ENCODE results near the gene PDXP. TPM values are rescaled to one million over a fixed set of nuclear protein-coding genes. Genes with fewer than 3 reads are reported as not detected.

Gene PDXP
- total and polyA plus RNA-seq, 4 experiments from 2014 or later: 0.38 to 9.8 (median 7.2) TPM

DNA sequence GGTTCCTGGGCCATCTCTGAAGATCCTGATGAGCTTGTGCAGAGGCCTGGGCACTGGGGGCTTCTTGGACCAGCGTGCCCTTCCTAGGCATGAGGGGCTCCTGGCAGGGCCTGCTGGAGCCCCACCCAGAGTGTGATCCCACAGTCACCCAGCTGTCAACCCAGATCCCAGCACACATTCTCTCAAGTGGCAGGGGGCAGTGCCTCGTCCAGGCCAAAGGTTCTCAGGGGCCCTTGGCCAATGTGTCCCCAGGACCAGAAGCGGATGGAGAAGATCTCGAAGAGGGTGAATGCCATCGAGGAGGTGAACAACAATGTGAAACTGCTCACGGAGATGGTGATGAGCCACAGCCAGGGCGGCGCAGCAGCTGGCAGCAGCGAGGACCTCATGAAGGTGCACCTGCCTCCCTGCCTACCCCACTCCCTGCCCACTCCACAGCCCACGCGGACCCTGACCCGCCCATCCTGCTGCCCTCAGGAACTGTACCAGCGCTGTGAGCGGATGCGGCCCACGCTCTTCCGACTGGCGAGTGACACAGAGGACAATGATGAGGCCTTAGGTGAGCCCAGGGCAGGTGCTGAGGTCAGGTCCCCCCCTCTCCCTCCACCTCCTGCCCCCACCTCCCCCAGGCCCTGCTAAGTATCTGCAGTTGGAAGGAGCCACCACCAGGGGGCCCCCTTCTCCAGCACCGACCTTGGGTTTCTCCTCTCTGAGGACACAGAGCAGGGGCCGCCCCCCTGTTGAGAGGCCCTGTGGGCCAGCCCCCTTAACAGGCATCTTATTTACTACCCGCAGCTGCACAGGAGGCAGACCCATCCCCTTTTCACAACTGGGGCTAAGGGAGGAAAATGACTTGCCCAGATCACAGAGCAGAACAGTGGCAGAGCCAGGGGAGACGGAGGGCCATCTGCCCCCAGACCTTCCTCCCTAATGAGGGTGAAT lies 35.2 kb upstream of the PDXP start:
- POLR2A ChIA-PET (ENCODE audit: partially characterized antibody): interaction anchor here (0.7 to 12.8 kb wide), 7 partner anchors 10 to 63 kb away, joined by 3 to 247 read pairs (median 4); partner anchors contain the start of genes GGA1, NOL12 and SH3BP1
- peak overlapping the region; percentile 92 to 97 (median 94) for H3K27ac Mint-ChIP-seq
- H3K36me3 ChIP-seq (ENCODE audit: insufficient read depth, low read length): peaks cover 13% of the 10 kb centered on the region
- no peaks in the 10 kb centered on the region for H3K9me3 Mint-ChIP-seq
- H3K4me3 ChIP-seq (ENCODE audit: low read length in 2 of 2): no peak overlapping the region
- H3K4me1 ChIP-seq (ENCODE audit: insufficient read depth, low read length): peaks cover 52% of the 10 kb centered on the region
- H3K27ac ChIP-seq (ENCODE audit: low read depth, low read length): peak overlapping the region; percentile 52
- H3K4me1 Mint-ChIP-seq: peaks cover 19 to 53% (median 37%) of the 10 kb centered on the region in 4 donors
- no peaks in the 10 kb centered on the region for H3K27me3 ChIP-seq (ENCODE audit: insufficient read depth, low read length)
- H3K36me3 Mint-ChIP-seq: peaks cover 3 to 24% of the 10 kb centered on the region in 2 donors
- peak overlapping the region in 7 of 8 donors; percentile 9 to 85 (median 60) for H3K4me3 Mint-ChIP-seq
- no peaks in the 10 kb centered on the region for H3K27me3 Mint-ChIP-seq
- intact Hi-C loops (cut with micrococcal nuclease): loop anchor here (1.0 kb wide), 5 partner anchors 10 to 58 kb away; partner anchors contain the start of genes GGA1 and SH3BP1
- no peaks in the 10 kb centered on the region for H3K9me3 ChIP-seq (ENCODE audit: control insufficient read depth in 1 of 2, low read length in 2 of 2)
- CTCF ChIA-PET (ENCODE audit: partially characterized antibody): interaction anchor here (0.7 to 22.8 kb wide), 11 partner anchors 11 to 58 kb away, joined by 3 to 493 read pairs (median 5); partner anchors contain the start of genes GGA1, PDXP and SH3BP1
- peak; percentile 72 to 79 (median 75) for DNase-seq

DNA sequence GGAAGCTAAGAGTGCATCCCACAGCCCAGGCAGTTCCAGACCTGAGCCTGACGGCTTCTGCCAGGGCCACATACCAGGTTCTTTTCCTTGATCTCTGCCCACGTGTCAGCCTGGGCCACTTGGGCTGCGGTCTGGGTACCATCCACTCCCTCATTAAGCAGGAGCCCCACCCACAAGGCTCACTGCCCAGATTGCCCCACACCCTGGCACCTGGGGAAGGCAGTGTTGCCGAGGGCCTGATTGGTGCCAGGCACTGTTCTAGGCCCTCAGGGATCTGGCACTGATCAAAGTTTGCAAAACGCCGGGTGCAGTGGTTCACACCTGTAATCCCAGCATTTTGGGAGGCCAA lies 34.5 kb upstream of the PDXP start:
- Histone ChIP-seq H3K4me3 (ENCODE audit: low read length in 2 of 2) (no peak overlapping the region), H3K4me1 (ENCODE audit: insufficient read depth, low read length) (peaks cover 58% of the 10 kb centered on the region), H3K36me3 (ENCODE audit: insufficient read depth, low read length) (peaks cover 7% of the 10 kb centered on the region), H3K9me3 (ENCODE audit: control insufficient read depth in 1 of 2, low read length in 2 of 2) (no peaks in the 10 kb centered on the region), H3K27ac (ENCODE audit: low read depth, low read length) (peak overlapping the region; percentile 52), H3K27me3 (ENCODE audit: insufficient read depth, low read length) (no peaks in the 10 kb centered on the region)
- ChIA-PET POLR2A (ENCODE audit: partially characterized antibody) (interaction anchor here (0.7 to 12.8 kb wide), 6 partner anchors 9 to 62 kb away, joined by 3 to 247 read pairs (median 4); partner anchors contain the start of genes NOL12 and SH3BP1), CTCF (ENCODE audit: partially characterized antibody) (interaction anchor here (0.7 to 22.8 kb wide), 7 partner anchors 13 to 57 kb away, joined by 3 to 493 read pairs (median 5); partner anchors contain the start of genes GGA1, PDXP and SH3BP1)
- Mint-ChIP-seq H3K4me1 (peaks cover 22 to 60% (median 42%) of the 10 kb centered on the region in 4 donors), H3K36me3 (peaks cover 3 to 19% of the 10 kb centered on the region in 2 donors), H3K27me3 (no peaks in the 10 kb centered on the region), H3K4me3 (no peak overlapping the region), H3K27ac (peak overlapping the region in 5 of 7 donors; percentile 89 to 95 (median 94)), H3K9me3 (no peaks in the 10 kb centered on the region)
- no peak for DNase-seq
- intact Hi-C loops (cut with micrococcal nuclease): no loop called here

DNA sequence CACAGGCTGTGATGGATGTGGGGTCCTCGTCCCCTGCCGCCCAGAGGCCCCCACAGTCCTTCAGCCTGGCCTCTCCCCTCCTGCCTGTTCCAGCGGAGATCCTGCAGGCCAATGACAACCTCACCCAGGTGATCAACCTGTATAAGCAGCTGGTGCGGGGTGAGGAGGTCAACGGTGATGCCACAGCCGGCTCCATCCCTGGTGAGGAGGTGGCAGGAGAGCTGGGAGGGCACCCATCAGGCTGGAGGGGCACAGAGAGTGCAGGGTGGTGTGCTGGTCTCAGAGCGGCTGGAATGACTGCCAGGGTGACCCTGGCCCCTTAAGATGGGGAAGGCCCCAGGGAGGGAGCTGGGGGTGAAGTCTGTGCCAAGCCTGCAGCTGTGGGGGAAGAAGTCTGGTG lies 33.6 kb upstream of the PDXP start:
- H3K4me3 ChIP-seq (ENCODE audit: low read length in 2 of 2): no peak overlapping the region
- ChIA-PET POLR2A (ENCODE audit: partially characterized antibody) (interaction anchor here (1.0 to 12.8 kb wide), 7 partner anchors 9 to 61 kb away, joined by 4 to 247 read pairs (median 39); partner anchors contain the start of genes GGA1, LGALS1, NOL12 and SH3BP1), CTCF (ENCODE audit: partially characterized antibody) (interaction anchor here (0.7 to 22.8 kb wide), 7 partner anchors 15 to 57 kb away, joined by 3 to 493 read pairs (median 8); partner anchors contain the start of genes GGA1, NOL12, PDXP and SH3BP1)
- peaks cover 58% of the 10 kb centered on the region for H3K4me1 ChIP-seq (ENCODE audit: insufficient read depth, low read length)
- Mint-ChIP-seq H3K9me3 (no peaks in the 10 kb centered on the region), H3K36me3 (peaks cover 3 to 17% of the 10 kb centered on the region in 2 donors), H3K27me3 (no peaks in the 10 kb centered on the region), H3K4me3 (peak overlapping the region in 1 of 8 donors; percentile 36), H3K4me1 (peaks cover 22 to 64% (median 42%) of the 10 kb centered on the region in 4 donors), H3K27ac (peak overlapping the region; percentile 85 to 94 (median 89))
- DNase-seq: no peak
- intact Hi-C loops (cut with micrococcal nuclease): no loop called here
- H3K36me3 ChIP-seq (ENCODE audit: insufficient read depth, low read length): peaks cover 7% of the 10 kb centered on the region
- no peaks in the 10 kb centered on the region for H3K27me3 ChIP-seq (ENCODE audit: insufficient read depth, low read length)
- no peaks in the 10 kb centered on the region for H3K9me3 ChIP-seq (ENCODE audit: control insufficient read depth in 1 of 2, low read length in 2 of 2)
- H3K27ac ChIP-seq (ENCODE audit: low read depth, low read length): no peak overlapping the region

DNA sequence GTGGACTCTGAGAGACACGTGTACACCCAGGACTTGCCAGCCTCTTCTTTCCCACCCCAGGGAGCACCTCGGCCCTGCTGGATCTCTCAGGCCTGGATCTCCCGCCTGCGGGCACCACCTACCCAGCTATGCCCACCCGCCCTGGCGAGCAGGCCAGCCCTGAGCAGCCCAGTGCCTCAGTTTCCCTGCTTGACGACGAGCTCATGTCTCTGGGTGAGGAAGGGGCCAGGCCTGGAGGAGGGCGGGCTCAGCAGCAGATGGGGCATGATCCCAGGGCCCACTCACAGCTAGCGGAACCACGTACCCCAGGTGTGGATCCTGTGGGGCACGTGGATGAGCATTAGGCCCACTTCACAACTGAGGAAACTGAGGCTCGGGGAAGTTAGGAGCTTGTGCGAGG lies 32.8 kb upstream of the PDXP start:
- POLR2A ChIA-PET (ENCODE audit: partially characterized antibody): interaction anchor here (1.0 to 12.8 kb wide), 9 partner anchors 8 to 60 kb away, joined by 3 to 247 read pairs (median 21); partner anchors contain the start of genes GGA1, LGALS1, NOL12 and SH3BP1
- Mint-ChIP-seq H3K27ac (peak overlapping the region; percentile 19 to 90 (median 75)), H3K9me3 (no peaks in the 10 kb centered on the region), H3K4me3 (peak overlapping the region in 2 of 8 donors; percentile 17 to 44), H3K36me3 (peaks cover 3 to 11% of the 10 kb centered on the region in 2 donors), H3K4me1 (peaks cover 22 to 64% (median 42%) of the 10 kb centered on the region in 4 donors), H3K27me3 (no peaks in the 10 kb centered on the region)
- Histone ChIP-seq H3K4me1 (ENCODE audit: insufficient read depth, low read length) (peaks cover 58% of the 10 kb centered on the region), H3K9me3 (ENCODE audit: control insufficient read depth in 1 of 2, low read length in 2 of 2) (no peaks in the 10 kb centered on the region), H3K27me3 (ENCODE audit: insufficient read depth, low read length) (no peaks in the 10 kb centered on the region), H3K27ac (ENCODE audit: low read depth, low read length) (peak overlapping the region; percentile 57), H3K36me3 (ENCODE audit: insufficient read depth, low read length) (peaks cover 2% of the 10 kb centered on the region), H3K4me3 (ENCODE audit: low read length in 2 of 2) (no peak overlapping the region)
- DNase-seq: no peak
- CTCF ChIA-PET (ENCODE audit: partially characterized antibody): interaction anchor here (0.9 to 22.8 kb wide), 6 partner anchors 14 to 57 kb away, joined by 3 to 493 read pairs (median 6); partner anchors contain the start of genes GGA1, NOL12 and SH3BP1
- intact Hi-C loops (cut with micrococcal nuclease): no loop called here

DNA sequence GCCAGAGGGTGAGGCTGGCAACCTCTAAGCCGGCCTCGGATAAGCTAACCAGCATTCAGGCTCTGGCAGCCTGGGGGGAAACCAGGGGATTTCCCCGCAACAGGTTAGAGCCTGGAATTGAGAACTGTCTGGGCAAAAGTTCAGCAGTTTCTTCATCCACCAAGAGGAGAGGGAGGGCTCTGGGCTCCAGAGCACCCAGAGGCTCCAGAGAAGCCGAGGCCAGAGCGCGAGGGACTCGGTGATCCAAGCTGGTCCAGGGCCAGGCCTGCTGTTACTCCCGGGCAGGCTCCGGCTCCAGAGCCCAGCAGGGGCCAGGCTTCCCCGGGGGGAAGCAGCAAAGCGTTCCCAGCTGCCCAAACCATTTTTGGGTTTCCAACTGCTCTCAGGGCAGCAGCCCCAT lies 32.4 kb upstream of the PDXP start:
- H3K36me3 ChIP-seq (ENCODE audit: insufficient read depth, low read length): peaks cover 1% of the 10 kb centered on the region
- peak overlapping the region in 2 of 8 donors; percentile 17 to 44 for H3K4me3 Mint-ChIP-seq
- peaks cover 22 to 64% (median 43%) of the 10 kb centered on the region in 4 donors for H3K4me1 Mint-ChIP-seq
- intact Hi-C loops (cut with micrococcal nuclease): no loop called here
- peaks cover 3 to 10% of the 10 kb centered on the region in 2 donors for H3K36me3 Mint-ChIP-seq
- H3K27me3 ChIP-seq (ENCODE audit: insufficient read depth, low read length): no peaks in the 10 kb centered on the region
- peak overlapping the region; percentile 35 to 92 (median 75) for H3K27ac Mint-ChIP-seq
- no peak overlapping the region for H3K4me3 ChIP-seq (ENCODE audit: low read length in 2 of 2)
- no peaks in the 10 kb centered on the region for H3K9me3 ChIP-seq (ENCODE audit: control insufficient read depth in 1 of 2, low read length in 2 of 2)
- H3K4me1 ChIP-seq (ENCODE audit: insufficient read depth, low read length): peaks cover 58% of the 10 kb centered on the region
- ChIA-PET CTCF (ENCODE audit: partially characterized antibody) (interaction anchor here (0.9 to 22.8 kb wide), 5 partner anchors 14 to 56 kb away, joined by 3 to 493 read pairs (median 9); partner anchors contain the start of genes GGA1, NOL12 and SH3BP1), POLR2A (ENCODE audit: partially characterized antibody) (interaction anchor here (1.2 to 12.8 kb wide), 7 partner anchors 10 to 60 kb away, joined by 3 to 247 read pairs (median 39); partner anchors contain the start of genes GGA1, LGALS1, NOL12 and SH3BP1)
- DNase-seq: no peak
- H3K27ac ChIP-seq (ENCODE audit: low read depth, low read length): peak overlapping the region; percentile 57
- H3K27me3 Mint-ChIP-seq: no peaks in the 10 kb centered on the region
- no peaks in the 10 kb centered on the region for H3K9me3 Mint-ChIP-seq

DNA sequence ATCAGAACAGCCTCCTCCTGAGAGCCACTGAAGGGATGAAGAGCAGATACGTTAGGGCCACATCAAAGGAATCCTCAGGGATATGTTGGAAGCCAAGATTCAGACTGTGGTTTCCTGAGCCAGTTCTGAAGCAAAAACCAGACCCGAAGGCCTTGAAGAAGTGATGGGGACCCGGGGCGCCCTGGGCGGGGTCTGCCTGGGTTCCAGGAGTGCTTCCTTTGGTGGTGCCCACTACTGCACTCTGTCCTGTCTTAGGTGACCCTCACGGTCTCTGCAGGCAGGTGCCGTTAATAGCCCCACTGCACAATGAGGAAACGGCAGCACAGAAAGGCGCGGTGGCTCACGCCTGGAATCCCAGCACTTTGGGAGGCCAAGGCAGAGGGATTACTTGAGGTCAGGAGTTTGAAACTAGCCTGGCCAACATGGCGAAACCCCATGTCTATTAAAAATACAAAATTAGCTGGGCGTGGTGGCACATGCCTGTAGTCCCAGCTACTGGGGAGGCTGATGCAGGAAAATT lies 31.9 kb upstream of the PDXP start:
- CTCF ChIA-PET (ENCODE audit: partially characterized antibody): interaction anchor here (0.9 to 22.8 kb wide), 10 partner anchors 13 to 59 kb away, joined by 3 to 493 read pairs (median 6); partner anchors contain the start of genes GGA1, NOL12 and SH3BP1
- POLR2A ChIA-PET (ENCODE audit: partially characterized antibody): interaction anchor here (0.9 to 12.8 kb wide), 13 partner anchors 9 to 60 kb away, joined by 3 to 247 read pairs (median 6); partner anchors contain the start of genes GGA1, LGALS1, NOL12 and PDXP
- peaks cover 22 to 65% (median 44%) of the 10 kb centered on the region in 4 donors for H3K4me1 Mint-ChIP-seq
- Histone ChIP-seq H3K9me3 (ENCODE audit: control insufficient read depth in 1 of 2, low read length in 2 of 2) (no peaks in the 10 kb centered on the region), H3K4me1 (ENCODE audit: insufficient read depth, low read length) (peaks cover 58% of the 10 kb centered on the region), H3K4me3 (ENCODE audit: low read length in 2 of 2) (no peak overlapping the region), H3K27me3 (ENCODE audit: insufficient read depth, low read length) (no peaks in the 10 kb centered on the region), H3K36me3 (ENCODE audit: insufficient read depth, low read length) (peaks cover 4% of the 10 kb centered on the region), H3K27ac (ENCODE audit: low read depth, low read length) (peak overlapping the region; percentile 57)
- DNase-seq: no peak
- H3K9me3 Mint-ChIP-seq: no peaks in the 10 kb centered on the region
- H3K27ac Mint-ChIP-seq: peak overlapping the region; percentile 84 to 94 (median 92)
- no peaks in the 10 kb centered on the region for H3K27me3 Mint-ChIP-seq
- intact Hi-C loops (cut with micrococcal nuclease): loop anchor here (1.0 kb wide), 2 partner anchors 12 to 18 kb away; partner anchors contain the start of gene GGA1
- peak overlapping the region in 7 of 8 donors; percentile 59 to 78 (median 66) for H3K4me3 Mint-ChIP-seq
- H3K36me3 Mint-ChIP-seq: peaks cover 3 to 9% of the 10 kb centered on the region in 2 donors
